ENCODE results near the gene PRKCA.

PRKCA gene

DNA sequence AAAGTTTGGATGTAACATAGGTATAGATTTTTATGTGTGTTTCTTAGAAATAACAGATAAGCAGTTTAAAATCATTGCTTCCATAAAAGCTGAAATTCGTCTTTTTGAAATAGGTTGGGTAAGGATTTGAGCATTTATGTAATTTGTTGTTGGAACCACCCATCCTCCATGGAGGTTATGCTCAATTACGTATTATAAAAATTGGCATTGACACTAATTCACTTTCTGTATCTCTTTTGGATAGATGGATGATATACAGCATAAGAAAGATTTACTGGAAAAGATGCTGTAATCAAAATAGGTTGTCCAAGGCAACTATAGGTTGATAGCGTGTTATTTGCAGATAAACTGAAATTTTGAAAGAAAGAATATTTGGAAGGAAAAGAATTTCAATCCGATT, 105.5 kb downstream of the PRKCA start:
- H3K4me3 ChIP-seq (ENCODE audit: low read depth, low read length), result no peak overlapping the region
- no peak for DNase-seq
- H3K27ac ChIP-seq, result no peak overlapping the region
- no peaks in the 10 kb centered on the region for H3K27me3 ChIP-seq (replicated peaks)
- no peak for TF ChIP-seq CTCF (IDR thresholded peaks at IDR 0.05; ENCODE audit: low read depth, low read length, missing control alignments)
- in situ Hi-C loops (cut with HindIII; ENCODE audit: low pct_ligation_motif_present, low sequenced_read_pairs), result no loop called here
- no peaks in the 10 kb centered on the region for H3K36me3 ChIP-seq (replicated peaks)

GRCh38 chr17:66411520-66411919, 109.1 kb downstream of the PRKCA start:
- no peak for DNase-seq
- in situ Hi-C loops (cut with HindIII; ENCODE audit: low pct_ligation_motif_present, low sequenced_read_pairs), result no loop called here
- Histone ChIP-seq H3K36me3 (replicated peaks) (no peaks in the 10 kb centered on the region), H3K4me3 (ENCODE audit: low read depth, low read length) (no peak overlapping the region), H3K27me3 (replicated peaks) (no peaks in the 10 kb centered on the region), H3K27ac (no peak overlapping the region)
- peak; percentile 5 for TF ChIP-seq CTCF (IDR thresholded peaks at IDR 0.05; ENCODE audit: low read depth, low read length, missing control alignments)

GRCh38 chr17:66412857-66413558, 110.6 kb downstream of the PRKCA start:
- in situ Hi-C loops (cut with HindIII; ENCODE audit: low pct_ligation_motif_present, low sequenced_read_pairs), result no loop called here
- TF ChIP-seq CTCF (IDR thresholded peaks at IDR 0.05; ENCODE audit: low read depth, low read length, missing control alignments), result no peak
- H3K27me3 ChIP-seq (replicated peaks), result no peaks in the 10 kb centered on the region
- DNase-seq, result no peak
- H3K27ac ChIP-seq, result no peak overlapping the region
- no peak overlapping the region for H3K4me3 ChIP-seq (ENCODE audit: low read depth, low read length)
- H3K36me3 ChIP-seq (replicated peaks), result no peaks in the 10 kb centered on the region

- no peaks in the 10 kb centered on the region for H3K27me3 ChIP-seq (replicated peaks)
- no peaks in the 10 kb centered on the region for H3K36me3 ChIP-seq (replicated peaks)
- no peak overlapping the region for H3K27ac ChIP-seq
- H3K4me3 ChIP-seq (ENCODE audit: low read depth, low read length), result no peak overlapping the region
- no peak for TF ChIP-seq CTCF (IDR thresholded peaks at IDR 0.05; ENCODE audit: low read depth, low read length, missing control alignments)
- no peak for DNase-seq
- in situ Hi-C loops (cut with HindIII; ENCODE audit: low pct_ligation_motif_present, low sequenced_read_pairs), result no loop called here
Measured at GRCh38 chr17:66413559-66414520, 111.4 kb downstream of the PRKCA start.

DNA sequence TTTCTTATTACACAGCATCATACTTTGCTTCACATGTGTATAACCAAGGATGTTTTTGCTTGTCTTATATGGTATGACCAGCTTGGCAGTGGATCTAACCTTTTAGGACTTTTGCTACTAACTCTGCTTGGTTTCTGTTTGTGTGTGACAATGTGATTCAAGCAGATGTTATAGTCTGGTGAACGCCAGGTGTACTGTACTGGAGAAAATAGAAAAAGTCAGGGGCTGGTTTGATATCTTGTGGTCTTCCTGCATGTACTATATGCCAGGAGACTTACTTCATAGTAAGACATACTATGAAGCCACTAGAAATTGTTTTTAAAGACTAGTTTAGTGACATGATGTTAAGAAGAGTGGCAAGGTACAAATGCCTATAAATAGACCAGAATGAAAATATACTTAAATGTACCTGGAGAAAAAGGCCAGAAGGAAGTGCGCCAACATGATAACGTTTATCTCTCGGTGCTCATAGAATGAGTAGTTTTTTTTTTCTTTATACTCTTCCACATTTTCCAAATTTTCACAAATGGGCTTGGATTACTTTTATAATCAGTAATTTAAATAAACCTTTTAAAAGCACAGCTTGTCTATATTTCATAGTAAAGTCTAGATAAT, 112.3 kb downstream of the PRKCA start:
- H3K36me3 ChIP-seq (replicated peaks), result no peaks in the 10 kb centered on the region
- TF ChIP-seq CTCF (IDR thresholded peaks at IDR 0.05; ENCODE audit: low read depth, low read length, missing control alignments), result no peak
- in situ Hi-C loops (cut with HindIII; ENCODE audit: low pct_ligation_motif_present, low sequenced_read_pairs), result no loop called here
- no peak overlapping the region for H3K4me3 ChIP-seq (ENCODE audit: low read depth, low read length)
- DNase-seq, result no peak
- no peaks in the 10 kb centered on the region for H3K27me3 ChIP-seq (replicated peaks)
- H3K27ac ChIP-seq, result no peak overlapping the region

Data from brain microvascular endothelial cell (primary cell).